ENCODE data around the gene DIS3L2.
"Not testable (repeated sequence)": the region's sequence is repeated elsewhere in the genome, so short reads cannot be mapped to it uniquely, and the experiment has no call there.

Gene DIS3L2

DNA sequence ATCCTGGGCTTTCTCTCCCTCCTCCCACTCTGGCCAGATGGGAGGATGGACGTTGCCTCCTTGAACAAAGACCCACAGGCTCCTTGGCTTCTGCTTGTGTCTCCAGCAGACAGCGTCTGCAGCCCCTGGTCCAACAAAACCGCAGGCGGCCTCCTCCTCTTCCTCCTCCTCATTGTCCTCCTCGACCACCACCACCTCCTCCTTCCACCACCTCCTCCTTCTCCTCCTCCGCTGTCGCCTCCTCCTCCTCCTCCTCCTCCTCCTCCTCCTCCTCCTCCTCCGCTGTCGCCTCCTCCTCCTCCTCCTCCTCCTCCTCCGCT lies 371.4 kb downstream of the DIS3L2 start:
- no peak for DNase-seq (ENCODE audit: low read depth in 2 of 2)

DNA sequence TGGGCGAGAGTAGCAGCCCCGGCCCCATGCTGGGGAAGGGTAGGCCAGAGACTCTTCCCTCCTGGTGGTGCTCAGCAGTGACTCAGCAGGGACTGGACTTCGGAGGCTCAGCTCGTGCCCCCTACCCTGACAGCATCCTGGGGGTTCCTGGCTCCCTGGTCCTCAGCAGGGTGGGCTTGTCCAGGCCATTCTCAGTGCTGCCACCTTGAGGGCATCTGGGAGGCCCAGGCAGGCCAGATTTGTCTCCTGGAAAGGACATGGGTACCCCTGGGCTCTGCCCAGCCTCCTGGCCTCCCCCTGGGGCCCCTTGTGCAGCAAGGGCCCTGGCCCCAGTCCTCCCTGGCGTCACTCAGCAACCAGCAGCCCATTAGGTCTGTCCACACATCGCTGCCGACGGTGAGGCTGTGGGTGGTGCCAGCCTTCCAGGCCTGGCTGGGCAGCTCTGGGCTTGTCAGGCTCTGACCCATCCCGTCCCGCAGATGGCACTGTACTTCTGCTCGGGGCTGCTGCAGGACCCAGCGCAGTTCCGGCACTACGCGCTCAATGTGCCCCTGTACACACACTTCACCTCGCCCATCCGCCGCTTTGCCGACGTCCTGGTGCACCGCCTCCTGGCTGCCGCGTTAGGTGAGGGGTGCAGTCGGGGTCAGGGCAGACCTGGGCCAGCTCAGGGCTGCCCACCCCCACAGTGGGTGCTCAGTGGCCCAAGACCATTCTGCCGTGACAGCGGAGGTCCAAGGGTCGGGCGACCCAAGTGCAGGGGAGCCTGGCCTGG lies 372.0 kb downstream of the DIS3L2 start:
- DNase-seq (ENCODE audit: low read depth in 2 of 2) = no peak

DNA sequence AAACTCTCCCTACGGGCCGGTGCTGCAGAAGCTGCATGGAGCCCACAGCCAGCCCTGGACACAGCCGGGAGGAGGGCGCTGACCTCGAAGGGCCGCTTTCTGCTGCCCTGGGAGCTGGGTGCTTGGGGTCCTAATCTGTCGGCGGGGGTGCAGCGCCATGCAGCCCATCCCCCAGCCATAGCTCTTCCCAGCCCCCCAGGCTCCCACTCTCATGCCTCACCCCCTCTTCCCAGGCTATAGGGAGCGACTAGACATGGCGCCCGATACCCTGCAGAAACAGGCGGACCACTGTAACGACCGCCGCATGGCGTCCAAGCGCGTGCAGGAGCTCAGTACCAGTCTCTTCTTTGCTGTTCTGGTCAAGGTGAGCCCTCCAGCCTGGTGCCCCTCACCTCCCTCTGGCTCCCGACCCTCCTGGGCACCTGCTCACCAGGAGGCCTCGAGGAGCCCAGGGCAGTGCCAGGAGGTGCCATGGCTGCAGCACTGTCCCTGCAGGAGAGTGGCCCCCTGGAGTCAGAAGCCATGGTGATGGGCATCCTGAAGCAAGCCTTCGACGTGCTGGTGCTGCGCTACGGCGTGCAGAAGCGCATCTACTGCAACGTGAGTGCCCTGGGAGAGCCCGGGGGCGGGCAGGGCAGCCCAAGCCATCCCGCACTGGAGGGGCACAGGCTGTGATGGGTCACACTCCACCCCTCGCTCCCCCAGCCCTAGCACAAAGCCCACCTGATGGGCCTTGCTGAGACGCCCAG lies 372.8 kb downstream of the DIS3L2 start:
- DNase-seq (ENCODE audit: low read depth in 2 of 2) = not testable (repeated sequence)

DNA sequence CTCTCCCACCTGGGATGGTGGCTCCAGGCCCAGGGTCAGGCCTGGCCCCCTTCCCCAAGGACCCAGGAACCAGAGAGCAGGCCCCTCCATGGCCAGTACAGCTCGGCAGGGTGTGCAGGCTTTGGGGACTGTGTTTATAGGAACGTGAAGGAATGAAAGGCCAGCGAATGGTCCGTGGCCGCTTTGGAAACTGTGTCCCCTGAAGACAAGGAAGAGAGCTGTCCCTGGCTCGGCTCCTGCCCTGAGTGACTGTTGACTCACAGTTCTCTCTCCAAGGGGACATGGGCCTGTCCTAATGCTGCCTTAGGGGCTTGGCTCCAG lies 373.3 kb downstream of the DIS3L2 start:
- not testable (repeated sequence) for DNase-seq (ENCODE audit: low read depth in 2 of 2)

DNA sequence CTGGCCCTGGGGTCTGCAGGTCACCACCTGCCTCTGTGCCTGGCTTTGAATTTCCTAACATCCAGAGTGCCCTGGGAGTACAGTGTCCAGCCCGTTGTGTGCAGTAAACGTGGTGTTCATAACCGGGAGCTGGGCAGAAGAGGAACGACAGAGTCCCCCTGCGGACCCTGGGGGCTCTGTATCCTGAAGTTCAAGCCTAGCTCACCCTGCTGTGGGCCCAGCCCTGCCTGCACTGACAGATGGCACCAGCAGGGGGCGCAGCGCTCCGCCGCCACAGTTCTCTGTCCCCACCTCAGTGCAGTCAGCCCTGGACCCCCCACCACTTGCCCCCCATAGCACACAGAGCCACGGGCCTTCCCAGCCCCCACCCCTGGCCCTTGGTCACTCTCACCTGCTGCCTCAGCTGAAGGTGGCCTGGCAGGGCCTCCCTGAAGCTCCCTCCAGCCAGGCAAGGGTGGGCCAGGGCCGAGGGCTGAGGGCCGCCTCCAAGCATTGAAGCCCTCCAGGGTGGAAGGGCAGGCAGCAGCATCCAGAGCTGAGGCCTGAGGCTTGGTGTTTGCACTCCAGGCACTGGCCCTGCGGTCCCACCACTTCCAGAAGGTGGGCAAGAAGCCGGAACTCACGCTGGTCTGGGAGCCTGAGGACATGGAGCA lies 373.8 kb downstream of the DIS3L2 start:
- not testable (repeated sequence) for DNase-seq (ENCODE audit: low read depth in 2 of 2)

DNA sequence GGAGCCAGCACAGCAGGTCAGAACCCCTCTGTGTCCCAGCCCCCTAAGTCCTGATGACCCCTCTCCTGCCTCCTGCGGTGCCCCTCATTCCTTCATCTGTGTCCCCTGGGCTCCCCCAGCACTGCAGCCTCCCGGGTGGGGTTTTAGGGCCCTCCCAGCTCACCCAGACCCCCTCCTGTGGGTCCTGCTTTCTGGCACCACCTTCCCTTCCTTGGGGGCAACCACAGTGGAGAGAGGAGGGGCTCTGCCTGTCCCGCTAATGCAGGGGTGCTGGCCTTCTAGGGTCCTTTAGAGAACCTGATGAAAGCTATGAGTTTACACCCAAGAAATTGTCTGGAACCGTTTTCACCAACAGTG lies 374.3 kb downstream of the DIS3L2 start:
- DNase-seq (ENCODE audit: low read depth in 2 of 2) = no peak

DNA sequence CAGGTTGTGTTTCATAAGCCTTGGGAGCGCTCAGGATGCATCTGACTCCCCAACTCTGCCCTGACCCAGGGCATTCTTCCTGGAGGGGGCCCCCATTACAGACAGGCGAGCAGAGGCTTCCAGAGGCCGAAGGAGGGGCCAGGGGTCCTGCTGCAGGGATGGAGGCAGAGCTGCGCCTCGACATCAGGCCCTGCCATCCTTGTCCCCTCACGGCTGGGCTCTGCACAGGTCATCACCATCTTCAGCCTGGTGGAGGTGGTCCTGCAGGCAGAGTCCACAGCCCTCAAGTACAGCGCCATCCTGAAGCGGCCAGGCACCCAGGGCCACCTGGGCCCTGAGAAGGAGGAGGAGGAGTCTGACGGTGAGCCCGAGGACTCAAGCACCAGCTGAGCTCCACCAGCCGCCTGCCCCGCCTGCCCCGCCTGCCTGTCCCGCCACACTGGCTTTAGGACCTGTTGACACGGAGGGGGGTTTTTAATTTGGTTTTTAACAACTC lies 374.8 kb downstream of the DIS3L2 start:
- DNase-seq (ENCODE audit: low read depth in 2 of 2) = no peak

GRCh38 chr2:232336981-232337720 lies 375.6 kb downstream of the DIS3L2 start:
- no peak for DNase-seq (ENCODE audit: low read depth in 2 of 2)

GRCh38 chr2:232338094-232338758 lies 376.7 kb downstream of the DIS3L2 start:
- DNase-seq (ENCODE audit: low read depth in 2 of 2) = not testable (repeated sequence)

GRCh38 chr2:232338759-232339106 lies 377.2 kb downstream of the DIS3L2 start:
- DNase-seq (ENCODE audit: low read depth in 2 of 2) = no peak

DNA sequence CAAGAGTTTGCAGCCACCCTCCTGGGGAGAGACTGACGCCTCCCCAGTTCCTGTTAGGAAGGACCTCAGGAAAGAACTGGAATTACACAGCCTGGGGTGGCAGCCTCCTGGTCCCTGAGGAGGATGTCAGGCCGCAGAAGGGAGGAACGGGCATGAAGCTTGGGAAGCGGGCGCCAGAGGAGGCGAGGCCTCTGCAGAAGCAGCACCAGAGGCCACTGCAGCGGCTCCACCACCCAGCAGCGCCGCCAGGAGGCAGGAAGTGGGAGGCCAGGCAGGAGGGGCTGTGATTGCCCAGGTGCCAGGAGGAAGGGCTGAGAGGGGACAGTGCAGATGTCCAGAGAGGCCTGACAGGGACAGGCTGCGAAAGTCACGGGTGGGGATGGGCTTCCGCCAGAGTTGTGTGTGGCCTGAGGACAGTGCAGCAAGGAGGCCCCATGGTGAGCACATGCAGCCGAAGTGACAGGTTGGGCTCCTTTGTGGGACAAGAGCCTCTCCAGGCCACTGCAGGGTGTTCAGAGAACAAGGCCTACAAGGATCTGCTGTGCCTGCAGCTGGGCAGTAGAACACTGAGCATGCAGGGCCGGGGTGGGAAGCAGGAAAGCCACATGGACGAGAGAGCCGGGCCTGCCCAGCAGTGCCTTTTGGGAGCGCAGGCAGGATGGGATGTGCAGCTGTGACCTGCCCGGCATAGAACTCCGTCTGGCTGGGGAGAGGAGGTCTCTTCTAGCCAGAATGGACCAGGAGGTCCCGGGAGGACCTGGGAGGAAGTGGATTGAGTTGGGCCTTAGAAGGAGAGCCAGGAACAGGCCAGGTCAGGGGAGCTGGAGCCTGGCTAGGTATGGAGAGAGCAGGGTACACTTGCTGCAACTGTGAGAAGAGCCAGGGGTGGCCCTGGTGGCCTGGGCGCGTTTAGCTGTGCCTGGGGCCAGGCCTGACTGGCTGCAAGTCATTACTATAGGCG lies 377.9 kb downstream of the DIS3L2 start:
- no peak for DNase-seq (ENCODE audit: low read depth in 2 of 2)

GRCh38 chr2:232340171-232340935 lies 378.8 kb downstream of the DIS3L2 start:
- no peak for DNase-seq (ENCODE audit: low read depth in 2 of 2)

DNA sequence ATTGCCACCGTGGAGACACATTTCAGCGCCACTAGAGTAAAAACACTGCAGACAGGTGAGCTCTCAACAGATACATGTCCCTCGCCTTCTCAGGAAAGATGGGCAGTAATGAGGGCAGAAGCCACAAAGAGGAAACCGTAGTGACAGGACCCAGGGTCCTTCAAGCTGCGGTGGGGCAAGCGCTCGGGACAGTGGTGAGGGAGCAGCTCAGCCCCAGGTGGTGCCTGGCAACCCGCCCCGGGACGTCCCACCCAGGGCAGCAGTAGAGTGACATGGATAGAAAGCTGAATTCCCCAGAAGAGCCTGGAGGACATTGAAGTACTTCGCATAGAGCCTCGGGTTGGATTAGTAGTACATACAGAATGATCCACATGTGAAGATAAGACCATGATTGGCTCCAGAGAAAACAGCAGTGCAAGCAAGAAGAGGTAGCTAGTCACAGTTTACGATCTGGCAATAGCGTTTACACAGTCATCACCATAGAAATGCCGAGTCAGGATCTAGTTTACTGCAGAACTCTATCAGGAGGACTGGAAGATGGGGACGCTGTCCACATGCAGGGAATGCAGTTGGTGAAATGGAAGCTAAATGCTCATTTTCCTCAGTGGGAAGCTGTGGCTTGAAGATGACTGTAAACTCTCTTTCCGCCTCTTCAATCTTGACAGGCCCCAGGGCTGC lies 379.7 kb downstream of the DIS3L2 start:
- DNase-seq (ENCODE audit: low read depth in 2 of 2) = no peak

DNA sequence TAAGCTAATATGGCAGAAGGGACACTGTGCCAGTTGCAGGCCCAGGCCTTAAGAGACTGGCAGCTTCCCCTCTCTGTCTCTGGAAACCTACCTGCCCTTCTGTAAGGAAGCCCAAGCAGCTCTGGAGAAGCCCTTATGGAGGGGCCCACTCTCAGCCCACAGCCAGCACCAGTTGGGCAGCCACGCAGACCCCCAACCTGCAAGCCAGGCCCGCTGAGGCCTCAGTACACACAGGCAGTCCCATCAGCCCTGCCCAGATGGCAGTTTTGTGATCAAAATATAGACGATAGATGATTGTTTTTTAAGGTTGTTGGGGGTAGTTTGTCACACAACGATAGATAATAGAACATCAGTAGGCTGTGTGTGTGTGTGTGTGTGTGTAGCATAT lies 380.2 kb downstream of the DIS3L2 start:
- no peak for DNase-seq (ENCODE audit: low read depth in 2 of 2)

GRCh38 chr2:232342635-232343565 lies 381.4 kb downstream of the DIS3L2 start:
- no peak for DNase-seq (ENCODE audit: low read depth in 2 of 2)

DNA sequence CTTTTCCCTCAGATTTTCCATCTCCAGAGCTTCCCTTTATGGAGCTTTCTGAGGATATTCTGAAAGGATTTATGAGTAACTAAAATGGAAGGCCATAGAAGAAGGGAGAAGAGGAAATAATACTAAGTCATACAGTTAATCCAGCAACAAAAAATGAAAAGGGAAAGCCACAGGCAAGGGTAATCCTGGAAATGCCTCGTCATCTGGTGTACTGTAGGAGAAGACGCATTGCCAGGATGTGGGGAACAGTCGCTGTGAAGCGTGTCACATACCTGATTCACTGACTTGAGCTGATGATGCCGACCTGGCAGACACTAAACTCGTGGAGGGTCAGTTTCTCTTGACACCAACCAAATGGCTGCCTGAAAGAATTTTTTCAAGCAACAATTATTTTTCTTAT lies 382.3 kb downstream of the DIS3L2 start:
- no peak for DNase-seq (ENCODE audit: low read depth in 2 of 2)

GRCh38 chr2:232345251-232345650 lies 383.7 kb downstream of the DIS3L2 start:
- DNase-seq (ENCODE audit: low read depth in 2 of 2) = no peak

DNA sequence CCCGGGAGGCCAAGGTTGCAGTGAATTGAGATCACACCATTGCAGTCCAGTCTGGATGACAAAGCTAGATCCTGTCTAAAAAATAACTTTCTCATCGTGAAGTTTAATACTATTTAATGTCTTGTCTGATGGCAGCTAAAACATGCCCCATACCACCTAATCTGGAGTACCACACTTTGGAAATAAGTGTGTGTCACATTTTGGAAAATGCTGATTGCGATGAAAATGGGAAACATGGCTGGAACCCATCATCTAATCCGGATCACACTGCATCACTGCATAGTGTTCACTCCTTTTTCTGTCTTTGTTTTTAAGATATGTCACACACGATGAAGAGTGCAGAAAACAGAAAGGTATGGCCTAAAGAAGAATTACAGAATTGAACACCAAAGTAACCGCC lies 385.9 kb downstream of the DIS3L2 start:
- DNase-seq (ENCODE audit: low read depth in 2 of 2) = no peak

All from activated CD8-positive, alpha-beta memory T cell treated with anti-CD3 and anti-CD28 coated beads for 4 hours (primary cell).